PC-3 (cell line): ENCODE data around the gene SNTG2.
"Not testable (repeated sequence)": the region's sequence is repeated elsewhere in the genome, so short reads cannot be mapped to it uniquely, and the experiment has no call there.

Experiments used
- CTCF ChIP-seq: fragments of 300-600 bp; sonication (generic); conservative IDR thresholded peaks from 2 replicates; pipeline ENCODE4 v1.5.1; 2017; ENCODE audit warnings: antibody characterized with exemption, low read depth, mild to moderate bottlenecking, low read length
- EZH2 ChIP-seq: fragments of 300-600 bp; sonication (generic); IDR thresholded peaks from one replicate; pipeline ENCODE4 v1.6.1; 2017; ENCODE audit warnings: antibody characterized with exemption, mild to moderate bottlenecking, low read length; ENCODE audit not compliant: unreplicated experiment

- not testable (repeated sequence) for TF ChIP-seq CTCF, EZH2
Measured at GRCh38 chr2:1387954-1388725, 437.5 kb downstream of the SNTG2 start.
